ENCODE data around the gene TAOK1.

Gene TAOK1

DNA sequence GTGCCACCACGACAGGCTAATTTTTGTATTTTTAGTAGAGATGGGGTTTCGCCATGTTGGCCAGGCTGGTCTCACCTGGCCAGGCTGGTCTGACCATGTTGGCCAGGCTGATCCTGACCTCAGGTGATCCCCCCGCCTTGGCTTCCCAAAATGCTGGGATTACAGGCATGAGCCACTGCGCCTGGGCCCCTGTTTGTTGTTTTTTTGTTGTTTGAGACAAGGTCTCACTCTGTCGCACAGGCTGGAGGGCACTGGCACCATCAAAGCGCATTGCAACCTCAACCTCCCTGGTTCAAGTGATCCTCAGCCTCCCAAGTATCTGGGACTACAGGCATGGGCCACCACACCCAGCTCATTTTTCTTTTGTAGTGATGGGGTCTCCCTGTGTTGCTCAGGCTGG is 43.7 kb upstream of the TAOK1 start:
- H3K36me3 ChIP-seq = no peaks in the 10 kb centered on the region
- no peak for DNase-seq
- TF ChIP-seq, protein P1, sequence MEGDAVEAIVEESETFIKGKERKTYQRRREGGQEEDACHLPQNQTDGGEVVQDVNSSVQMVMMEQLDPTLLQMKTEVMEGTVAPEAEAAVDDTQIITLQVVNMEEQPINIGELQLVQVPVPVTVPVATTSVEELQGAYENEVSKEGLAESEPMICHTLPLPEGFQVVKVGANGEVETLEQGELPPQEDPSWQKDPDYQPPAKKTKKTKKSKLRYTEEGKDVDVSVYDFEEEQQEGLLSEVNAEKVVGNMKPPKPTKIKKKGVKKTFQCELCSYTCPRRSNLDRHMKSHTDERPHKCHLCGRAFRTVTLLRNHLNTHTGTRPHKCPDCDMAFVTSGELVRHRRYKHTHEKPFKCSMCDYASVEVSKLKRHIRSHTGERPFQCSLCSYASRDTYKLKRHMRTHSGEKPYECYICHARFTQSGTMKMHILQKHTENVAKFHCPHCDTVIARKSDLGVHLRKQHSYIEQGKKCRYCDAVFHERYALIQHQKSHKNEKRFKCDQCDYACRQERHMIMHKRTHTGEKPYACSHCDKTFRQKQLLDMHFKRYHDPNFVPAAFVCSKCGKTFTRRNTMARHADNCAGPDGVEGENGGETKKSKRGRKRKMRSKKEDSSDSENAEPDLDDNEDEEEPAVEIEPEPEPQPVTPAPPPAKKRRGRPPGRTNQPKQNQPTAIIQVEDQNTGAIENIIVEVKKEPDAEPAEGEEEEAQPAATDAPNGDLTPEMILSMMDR (IDR thresholded peaks at IDR 0.05; ENCODE audit: low read depth, low read length) = no peak
- no peaks in the 10 kb centered on the region for H3K9me3 ChIP-seq
- H3K4me1 ChIP-seq = no peaks in the 10 kb centered on the region
- no peak overlapping the region for H3K4me3 ChIP-seq (ENCODE audit: low read depth, low read length)
- H3K27me3 ChIP-seq = no peaks in the 10 kb centered on the region

- TF ChIP-seq, protein P1 (IDR thresholded peaks at IDR 0.05; ENCODE audit: low read depth, low read length) = no peak
- no peaks in the 10 kb centered on the region for H3K27me3 ChIP-seq
- no peaks in the 10 kb centered on the region for H3K36me3 ChIP-seq
- no peak overlapping the region for H3K4me3 ChIP-seq (ENCODE audit: low read depth, low read length)
- DNase-seq = no peak
- H3K4me1 ChIP-seq = no peaks in the 10 kb centered on the region
- no peaks in the 10 kb centered on the region for H3K9me3 ChIP-seq
Observed at GRCh38 chr17:29347831-29348629, 42.1 kb upstream of the TAOK1 start.

DNA sequence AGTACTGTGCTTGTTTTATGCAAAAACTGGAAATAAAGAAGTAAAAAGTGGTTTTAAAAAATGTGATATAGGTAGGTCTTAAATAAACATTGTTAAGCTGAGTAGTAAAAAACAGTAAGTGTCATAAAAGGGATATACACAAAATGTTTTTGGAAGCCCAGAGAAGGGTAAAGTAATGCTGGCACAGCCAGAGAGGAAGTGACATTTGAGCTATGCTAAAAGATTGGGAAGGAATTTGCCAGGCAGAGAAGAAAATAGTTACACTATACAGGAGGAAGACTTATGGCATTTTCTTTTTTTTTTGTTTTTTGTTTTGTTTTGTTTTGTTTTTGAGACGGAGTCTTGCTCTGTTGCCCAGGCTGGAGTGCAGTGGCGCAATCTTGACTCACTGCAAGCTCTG is 40.8 kb upstream of the TAOK1 start:
- Histone ChIP-seq H3K4me3 (ENCODE audit: low read depth, low read length) (no peak overlapping the region), H3K4me1 (no peaks in the 10 kb centered on the region), H3K9me3 (no peaks in the 10 kb centered on the region), H3K27me3 (no peaks in the 10 kb centered on the region), H3K36me3 (no peaks in the 10 kb centered on the region)
- no peak for DNase-seq
- TF ChIP-seq, protein P1 (IDR thresholded peaks at IDR 0.05; ENCODE audit: low read depth, low read length) = no peak

GRCh38 chr17:29352146-29352545 is 38.0 kb upstream of the TAOK1 start:
- TF ChIP-seq, protein P1 (IDR thresholded peaks at IDR 0.05; ENCODE audit: low read depth, low read length) = no peak
- H3K27me3 ChIP-seq = no peaks in the 10 kb centered on the region
- DNase-seq = no peak
- H3K9me3 ChIP-seq = no peaks in the 10 kb centered on the region
- no peaks in the 10 kb centered on the region for H3K36me3 ChIP-seq
- no peak overlapping the region for H3K4me3 ChIP-seq (ENCODE audit: low read depth, low read length)
- no peaks in the 10 kb centered on the region for H3K4me1 ChIP-seq

- no peaks in the 10 kb centered on the region for H3K27me3 ChIP-seq
- TF ChIP-seq, protein P1 (IDR thresholded peaks at IDR 0.05; ENCODE audit: low read depth, low read length) = no peak
- no peak overlapping the region for H3K4me3 ChIP-seq (ENCODE audit: low read depth, low read length)
- DNase-seq = no peak
- H3K9me3 ChIP-seq = no peaks in the 10 kb centered on the region
- no peaks in the 10 kb centered on the region for H3K4me1 ChIP-seq
- H3K36me3 ChIP-seq = no peaks in the 10 kb centered on the region
Observed at GRCh38 chr17:29357232-29357631, 32.9 kb upstream of the TAOK1 start.

DNA sequence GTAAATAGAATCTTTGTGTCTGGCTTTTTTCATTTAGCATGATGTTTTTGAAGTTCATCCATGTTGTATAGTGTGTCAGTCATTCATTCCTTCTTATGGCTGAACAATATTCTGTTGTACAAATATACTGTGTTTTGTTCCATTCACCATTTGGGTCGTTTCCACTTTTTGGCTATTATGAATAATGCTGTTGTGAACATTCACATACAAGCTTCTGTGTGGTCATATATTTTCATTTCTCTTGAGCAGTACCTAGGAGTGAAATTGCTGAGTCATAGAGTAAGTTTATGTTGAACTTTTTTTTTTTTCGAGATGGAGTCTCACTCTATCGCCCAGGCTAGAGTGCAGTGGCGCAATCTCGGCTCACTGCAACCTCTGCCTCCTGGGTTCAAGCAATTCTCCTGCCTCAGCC is 32.3 kb upstream of the TAOK1 start:
- DNase-seq = no peak
- H3K4me3 ChIP-seq (ENCODE audit: low read depth, low read length) = no peak overlapping the region
- H3K9me3 ChIP-seq = no peaks in the 10 kb centered on the region
- H3K36me3 ChIP-seq = no peaks in the 10 kb centered on the region
- H3K27me3 ChIP-seq = no peaks in the 10 kb centered on the region
- TF ChIP-seq, protein P1 (IDR thresholded peaks at IDR 0.05; ENCODE audit: low read depth, low read length) = no peak
- no peaks in the 10 kb centered on the region for H3K4me1 ChIP-seq

Data from BE2C (cell line).